NCI-H345 treated with DMSO at 0.1 percent for 48 hours (cell line): Measurements from ENCODE around the gene TLE3.

Source experiments
- DNase-seq: peaks from one replicate; lab custom pipeline; 2025; ENCODE audit not compliant: unreplicated experiment; lab: John Stamatoyannopoulos, UW

The TLE3 gene

DNA sequence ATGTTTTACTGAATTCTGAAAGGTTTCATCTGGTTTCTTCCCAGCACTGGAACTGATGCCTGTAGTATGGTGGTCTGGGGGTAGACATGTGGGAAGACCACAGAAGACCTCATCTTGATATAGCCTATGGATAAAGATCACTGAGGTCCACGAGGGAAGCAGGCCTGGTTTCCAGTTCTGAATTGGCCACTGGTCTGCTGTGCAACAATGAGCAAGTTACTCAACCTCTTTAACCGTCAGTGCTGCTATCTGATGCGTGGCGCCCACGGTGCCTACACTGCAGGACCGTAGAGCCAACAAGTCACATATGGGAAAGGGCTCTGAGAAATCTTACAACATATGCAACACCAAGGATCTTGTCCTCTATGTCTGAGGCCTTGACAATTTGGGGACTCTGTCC lies 13.3 kb downstream of the TLE3 start:
- DNase-seq: no peak

DNA sequence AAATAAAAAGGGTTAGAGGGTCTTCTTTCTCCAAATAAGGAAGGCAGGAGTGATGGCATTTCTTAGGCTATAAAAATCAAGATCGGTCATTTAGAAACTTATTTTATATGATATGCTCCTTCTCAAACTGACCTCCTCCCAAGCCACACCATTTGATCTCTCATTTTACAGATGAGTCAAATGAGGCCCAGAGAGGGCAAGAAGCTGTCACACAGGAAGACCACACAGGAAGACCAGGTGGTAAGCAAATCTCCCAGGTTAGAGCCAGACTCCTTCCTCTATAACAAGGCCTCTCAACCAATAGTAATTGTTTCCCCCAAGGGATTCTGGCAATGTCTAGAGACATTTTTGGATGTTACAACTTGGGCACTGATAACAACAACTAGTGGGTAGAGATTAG lies 13.8 kb downstream of the TLE3 start:
- DNase-seq: no peak

GRCh38 chr15:70083418-70083817 lies 14.3 kb downstream of the TLE3 start:
- DNase-seq: no peak

GRCh38 chr15:70082281-70082900 lies 15.3 kb downstream of the TLE3 start:
- DNase-seq: no peak

GRCh38 chr15:70081612-70082011 lies 16.1 kb downstream of the TLE3 start:
- DNase-seq: no peak

DNA sequence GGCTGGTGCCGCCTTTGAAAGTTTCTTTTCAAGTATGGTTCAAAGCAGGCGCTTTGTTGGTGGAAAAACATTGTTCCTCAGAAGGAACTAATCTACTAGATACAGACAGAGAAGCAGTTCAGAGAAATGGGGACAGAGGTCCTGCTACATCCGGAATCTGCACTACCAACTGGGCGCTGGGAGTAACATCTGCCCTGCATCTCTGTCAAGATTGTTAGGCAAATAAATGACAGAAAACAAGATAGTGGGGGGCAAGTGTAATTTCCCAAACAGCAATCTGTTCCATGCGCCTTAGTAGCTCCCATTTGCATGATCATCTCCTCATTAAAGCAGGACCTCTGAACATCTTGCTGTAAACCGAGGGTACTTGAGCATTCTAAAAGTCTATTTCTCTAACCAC lies 17.4 kb downstream of the TLE3 start:
- no peak for DNase-seq

DNA sequence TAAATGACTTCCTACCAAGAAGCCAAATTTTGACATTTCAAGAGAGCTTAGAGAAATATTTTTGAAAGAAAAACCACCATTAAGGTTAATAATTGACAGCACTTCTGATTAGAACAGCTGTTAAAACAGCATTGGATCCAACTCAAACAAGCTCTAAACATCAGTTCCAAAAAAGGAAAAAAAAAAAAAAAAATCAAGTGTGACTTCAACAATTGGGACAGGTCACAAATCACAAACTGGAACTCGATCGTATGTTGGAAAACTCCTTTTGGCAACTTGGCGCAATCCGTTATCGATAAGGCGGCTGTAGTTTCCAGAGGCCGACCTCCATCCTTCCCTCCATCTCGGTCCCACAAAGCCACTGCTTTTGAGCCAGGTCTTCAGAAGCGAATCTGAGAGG lies 17.8 kb downstream of the TLE3 start:
- DNase-seq: no peak

GRCh38 chr15:70078578-70079417 lies 18.9 kb downstream of the TLE3 start:
- DNase-seq: no peak

- no peak for DNase-seq
These were observed 20.2 kb downstream of the TLE3 start for GRCh38 chr15:70077188-70078147.

GRCh38 chr15:70074380-70074779 lies 23.3 kb downstream of the TLE3 start:
- DNase-seq: no peak

DNA sequence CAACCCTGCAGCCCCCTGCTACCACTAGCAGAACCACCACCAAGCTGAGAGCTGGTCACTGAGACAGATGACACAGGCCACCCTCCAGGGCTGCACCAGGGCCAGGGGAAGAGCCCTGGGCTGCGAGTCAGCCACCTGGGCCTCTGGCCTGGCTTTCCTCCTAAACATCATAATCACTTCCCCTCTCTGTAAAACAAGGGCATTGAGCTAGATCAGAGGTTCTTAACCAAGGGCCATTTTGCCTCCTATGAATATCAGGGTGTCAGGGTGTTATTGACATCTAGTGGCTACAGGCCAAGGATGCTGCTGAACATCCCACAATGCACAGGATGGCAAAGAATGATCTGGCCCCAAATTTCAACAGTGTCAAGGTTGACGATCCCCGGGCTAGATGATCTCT lies 25.2 kb downstream of the TLE3 start:
- no peak for DNase-seq

GRCh38 chr15:70071799-70072198 lies 25.9 kb downstream of the TLE3 start:
- no peak for DNase-seq

- DNase-seq: no peak
These were observed 28.0 kb downstream of the TLE3 start for GRCh38 chr15:70069716-70070115.

- DNase-seq: no peak
These were observed 28.7 kb downstream of the TLE3 start for GRCh38 chr15:70068783-70069565.

GRCh38 chr15:70067681-70068080 lies 30.0 kb downstream of the TLE3 start:
- DNase-seq: no peak

GRCh38 chr15:70067011-70067410 lies 30.7 kb downstream of the TLE3 start:
- DNase-seq: no peak

DNA sequence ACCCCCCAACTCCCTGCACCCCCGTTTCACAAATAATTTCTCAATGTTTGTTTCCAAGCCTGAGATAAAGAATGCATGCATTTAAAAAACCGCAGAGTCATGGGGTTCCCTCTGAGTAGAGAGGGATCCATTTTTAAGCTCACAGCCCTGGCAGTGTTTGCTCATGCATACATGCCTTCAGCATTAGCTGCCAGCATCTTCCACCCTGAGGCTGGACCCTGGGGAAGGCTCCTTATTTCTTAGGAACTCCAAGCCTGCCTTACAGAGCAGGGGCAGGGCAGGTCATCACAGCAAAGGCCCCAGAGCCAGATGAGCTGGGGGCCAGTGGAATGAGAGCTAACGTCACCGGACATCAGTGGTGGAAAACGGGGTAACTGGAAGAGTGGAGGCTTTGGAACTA lies 31.3 kb downstream of the TLE3 start:
- DNase-seq: no peak

- DNase-seq: no peak
These were observed 31.7 kb downstream of the TLE3 start for GRCh38 chr15:70066004-70066403.

- DNase-seq: no peak
These were observed 32.6 kb downstream of the TLE3 start for GRCh38 chr15:70065006-70065722.

DNA sequence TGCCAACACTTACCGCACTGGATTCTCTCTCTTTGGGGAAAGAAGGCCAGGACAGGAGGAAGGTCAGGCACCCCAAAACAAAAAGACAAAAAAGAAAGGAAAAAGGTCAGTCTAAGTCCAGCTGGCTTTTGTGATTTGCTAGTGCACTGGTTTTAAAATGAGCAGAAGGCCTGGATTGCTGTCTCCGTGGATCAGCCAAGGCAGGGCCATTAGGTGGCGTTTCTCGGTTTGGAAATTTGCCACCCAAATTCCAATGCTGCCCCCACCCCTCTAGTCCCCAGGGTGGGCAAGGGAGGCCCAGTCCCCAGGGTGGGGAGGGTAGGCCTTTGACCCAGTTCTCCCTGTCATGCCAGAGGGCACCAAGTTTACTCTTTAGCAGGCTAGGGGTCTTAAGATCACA lies 33.3 kb downstream of the TLE3 start:
- DNase-seq: no peak
